H1 (cell line): ENCODE results near the gene ZNHIT3. TPM values are rescaled to one million over a fixed set of nuclear protein-coding genes. Genes with fewer than 3 reads are reported as not detected.

Experiments
- BCL11A ChIP-seq, 2 experiments: IDR thresholded peaks; one replicate each; pipeline ENCODE4 v1.6.1; 2011; ENCODE audit warnings: low read depth in 2 of 2, low read length in 2 of 2, mild to moderate bottlenecking in 2 of 2
- E2F6 ChIP-seq: IDR thresholded peaks from 2 replicates; pipeline ENCODE4 v1.6.1; 2012; ENCODE audit warnings: inconsistent platforms
- FOSL1 ChIP-seq: IDR thresholded peaks from 2 replicates; pipeline ENCODE4 v1.6.1; 2011; ENCODE audit warnings: mild to moderate bottlenecking, low read depth, low read length, moderate library complexity; ENCODE audit not compliant: insufficient read depth
- HDAC2 ChIP-seq, 2 experiments: fragments of 300-600 bp in 1 of 2; sonication (generic) in 1 of 2; IDR thresholded peaks; 2 replicates each; pipeline ENCODE4 v1.6.1; 2011 to 2012; ENCODE audit warnings: low read depth in 2 of 2, low read length in 2 of 2, mild to moderate bottlenecking in 2 of 2, moderate library complexity in 2 of 2, borderline replicate concordance in 1 of 2, inconsistent platforms in 1 of 2
- SAP30 ChIP-seq: fragments of 300-600 bp; sonication (generic); IDR thresholded peaks from 2 replicates; pipeline ENCODE4 v1.7.1; 2012; ENCODE audit warnings: low read length, moderate library complexity, mild to moderate bottlenecking, inconsistent platforms; ENCODE audit not compliant: insufficient read depth, insufficient replicate concordance
- TCF12 ChIP-seq: IDR thresholded peaks from 2 replicates; pipeline ENCODE4 v1.6.1; 2011; ENCODE audit warnings: low read depth, mild to moderate bottlenecking, low read length
- polyA plus RNA-seq, 7 experiments: library from polyadenylated mRNA; depleted of rRNA in 3 of 7; stranded (reverse) in 5 of 7; unstranded in 2 of 7; fragments of >200 nt in 5 of 7; fragments of 200-250 nt in 2 of 7; gene quantifications; 1 replicate in 5 of 7; 2 replicates in 1 of 7; 4 replicates in 1 of 7; pipeline versions ENCODE4 v1.2.1 to v1.2.3, GENCODE V29; 2011 to 2013; ENCODE audit warnings: missing spikeins in 2 of 7, mixed read lengths in 2 of 7
- total RNA-seq: library from RNA; stranded (reverse); fragmentation: NEBNext Ultra II Directional; extraction: Animal tissue kit (Norgen Biotek cat#: 25700); gene quantifications from 2 replicates; pipeline ENCODE4 v1.2.1, GENCODE V29; 2021

The ZNHIT3 gene
- total and polyA plus RNA-seq, 2 of the 8 experiments (the other 6 are each of a cell fraction or from before 2014, with no cell fraction given) = 59.1 to 147 TPM

DNA sequence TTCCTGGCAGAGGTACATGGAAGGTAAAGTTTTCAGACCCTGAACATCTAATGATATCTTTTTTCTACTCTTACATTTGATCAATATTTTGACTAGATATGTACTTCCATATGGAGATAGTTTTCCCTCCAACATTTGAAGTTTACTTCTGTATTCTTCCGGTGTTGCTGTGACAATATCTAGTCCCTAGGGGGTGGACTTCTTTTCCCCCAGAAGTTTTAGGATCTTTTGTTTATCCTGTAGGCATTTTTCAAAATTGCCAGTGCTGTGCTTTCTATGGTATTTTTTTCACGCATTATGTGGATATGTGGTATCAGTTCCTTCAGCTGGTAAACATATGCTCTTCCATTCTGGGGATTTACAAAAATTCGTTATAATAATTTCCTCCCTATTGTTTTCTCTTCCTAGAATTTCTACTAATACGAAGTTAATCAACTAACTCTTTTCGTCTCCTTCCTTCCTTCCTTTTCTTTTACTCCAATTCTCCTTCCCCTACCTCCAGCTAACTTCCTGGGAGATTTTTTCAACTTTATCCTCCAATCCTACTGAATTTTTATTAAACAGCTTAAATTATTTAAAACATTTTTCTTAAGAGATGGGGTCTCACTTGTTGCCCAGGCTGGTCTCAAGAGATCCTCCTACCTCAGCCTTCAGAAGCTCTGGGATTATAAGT lies 26.1 kb upstream of the ZNHIT3 start (continued):
- TF ChIP-seq FOSL1 = no peak
- no peak for TF ChIP-seq SAP30
- no peak for TF ChIP-seq E2F6
- no peak for TF ChIP-seq BCL11A (IDR thresholded peaks at IDR 0.05; ENCODE audit: low read depth in 2 of 2, low read length in 2 of 2)
- no peak for TF ChIP-seq TCF12
- no peak for TF ChIP-seq HDAC2 (IDR thresholded peaks at IDR 0.05; ENCODE audit: borderline replicate concordance in 1 of 2, low read depth in 2 of 2, low read length in 2 of 2)
